OCI-LY7 (cell line): ENCODE results near the gene DNAH7. TPM values are rescaled to one million over a fixed set of nuclear protein-coding genes. Genes with fewer than 3 reads are reported as not detected.

Experiments used
- BruUV-seq: library from RNA; stranded (reverse); fragments of 400-500 nt; replicated peaks from 2 replicates; lab custom pipeline; 2021; lab: Mats Ljungman, UMichigan
- CTCF ChIA-PET: fragments of 300-600 bp; sonication (Branson Sonifier 250); formaldehyde crosslinking; loops from one replicate; lab custom pipeline; 2022; ENCODE audit warnings: antibody characterized with exemption; ENCODE audit not compliant: unreplicated experiment; lab: Charles Lee
- POLR2A ChIA-PET: fragments of 300-600 bp; sonication (Branson Sonifier 250); formaldehyde crosslinking; loops from one replicate; lab custom pipeline; 2022; ENCODE audit warnings: antibody characterized with exemption; lab: Charles Lee
- DNase-seq: peaks from one replicate; pipeline ENCODE4 v3.0.0-alpha.2; 2015; ENCODE audit warnings: low spot score
- H2AFZ ChIP-seq: fragments of 200-600 bp; sonication (generic), shearing (Covaris generic); 2 replicates; pipeline ENCODE4 v1.6.1; 2014; ENCODE audit warnings: mild to moderate bottlenecking, antibody characterized with exemption, low read length, moderate library complexity
- H3K27ac ChIP-seq: fragments of 200-600 bp; sonication (generic); 2 replicates; pipeline ENCODE4 v1.5.1; 2014; ENCODE audit warnings: mixed run types, low read depth, mild to moderate bottlenecking, moderate library complexity, low read length, inconsistent platforms; ENCODE audit not compliant: poor library complexity, severe bottlenecking
- H3K36me3 ChIP-seq: fragments of 200-600 bp; sonication (generic); 2 replicates; pipeline ENCODE4 v1.6.1; 2014; ENCODE audit warnings: mild to moderate bottlenecking, antibody characterized with exemption, low read length, moderate library complexity, mixed read lengths; ENCODE audit not compliant: insufficient read depth
- H3K4me1 ChIP-seq: fragments of 200-600 bp; sonication (generic); 2 replicates; pipeline ENCODE4 v1.5.1; 2014; ENCODE audit warnings: mild to moderate bottlenecking, low read length; ENCODE audit not compliant: insufficient read depth, poor library complexity, severe bottlenecking
- H3K4me2 ChIP-seq: fragments of 200-600 bp; sonication (generic); 2 replicates; pipeline ENCODE4 v1.6.1; 2014; ENCODE audit warnings: mild to moderate bottlenecking, low read length
- H3K4me3 ChIP-seq: fragments of 200-600 bp; sonication (generic); 2 replicates; pipeline ENCODE4 v1.5.1; 2014; ENCODE audit warnings: mild to moderate bottlenecking, low read depth, low read length; ENCODE audit not compliant: poor library complexity, severe bottlenecking
- H3K79me2 ChIP-seq: fragments of 200-600 bp; sonication (generic); 2 replicates; pipeline ENCODE4 v1.6.1; 2016; ENCODE audit warnings: low read depth, mild to moderate bottlenecking, low read length, moderate library complexity, mixed read lengths; ENCODE audit not compliant: insufficient read depth
- H3K9me2 ChIP-seq: fragments of 200-600 bp; sonication (generic); 2 replicates; pipeline ENCODE4 v1.6.1; 2016; ENCODE audit warnings: mild to moderate bottlenecking, low read length, mixed read lengths; ENCODE audit not compliant: insufficient read depth
- H3K9me3 ChIP-seq: fragments of 200-600 bp; sonication (generic); 2 replicates; pipeline ENCODE4 v1.6.1; 2014; ENCODE audit warnings: mild to moderate bottlenecking, mixed run types, low read length, mixed read lengths
- H4K20me1 ChIP-seq: fragments of 200-600 bp; sonication (generic); 2 replicates; pipeline ENCODE4 v1.6.1; 2014; ENCODE audit warnings: mild to moderate bottlenecking, antibody characterized with exemption, low read length, moderate library complexity, mixed read lengths; ENCODE audit not compliant: insufficient read depth
- EZH2phosphoT487 ChIP-seq: fragments of 200-600 bp; sonication (generic); IDR thresholded peaks from 2 replicates; pipeline ENCODE4 v1.6.1; 2018; ENCODE audit warnings: low read depth, borderline replicate concordance, mild to moderate bottlenecking, mixed run types, antibody characterized with exemption, low read length, moderate library complexity, mixed read lengths
- intact Hi-C: fragments of 100-400 bp; cut with micrococcal nuclease; formaldehyde crosslinking; loops from one replicate; pipeline ENCODE4 v1.10.0; 2022; ENCODE audit not compliant: unreplicated experiment
- total RNA-seq, 2 experiments: library from RNA; depleted of rRNA in 1 of 2; stranded (reverse); fragments of >200 nt in 1 of 2; shearing (Covaris generic) in 1 of 2; gene quantifications; 2 replicates each; pipeline ENCODE4 v1.2.3, GENCODE V29; 2014 to 2022
- TF ChIP-seq, protein P1 (sequence below): fragments of 200-600 bp; sonication (generic); conservative IDR thresholded peaks from 2 replicates; pipeline ENCODE4 v1.5.1; 2014; ENCODE audit warnings: mild to moderate bottlenecking, antibody characterized with exemption, low read length, moderate library complexity, mixed read lengths

DNAH7 gene
- total RNA-seq, 2 experiments from 2014 or later, result not detected

DNA sequence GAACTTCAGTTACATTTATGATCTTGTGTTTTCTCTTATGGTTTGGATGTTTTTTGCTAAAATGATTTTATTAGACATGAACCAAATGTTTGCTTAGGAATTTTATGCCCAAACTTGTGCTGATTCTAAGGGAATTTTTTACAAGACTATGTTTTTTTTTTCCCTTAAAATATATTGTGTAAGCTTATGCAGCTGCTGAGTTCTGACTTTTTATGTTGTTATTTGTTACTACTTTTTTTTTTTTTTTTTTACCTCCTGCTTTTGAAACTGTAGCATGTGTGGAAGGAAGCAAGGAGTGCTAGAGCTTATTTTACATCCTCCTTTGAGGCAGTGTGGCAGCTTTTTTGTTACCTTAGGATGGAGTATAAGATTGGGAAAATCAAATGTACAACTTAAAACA lies 6.0 kb upstream of the DNAH7 start:
- TF ChIP-seq, protein P1, sequence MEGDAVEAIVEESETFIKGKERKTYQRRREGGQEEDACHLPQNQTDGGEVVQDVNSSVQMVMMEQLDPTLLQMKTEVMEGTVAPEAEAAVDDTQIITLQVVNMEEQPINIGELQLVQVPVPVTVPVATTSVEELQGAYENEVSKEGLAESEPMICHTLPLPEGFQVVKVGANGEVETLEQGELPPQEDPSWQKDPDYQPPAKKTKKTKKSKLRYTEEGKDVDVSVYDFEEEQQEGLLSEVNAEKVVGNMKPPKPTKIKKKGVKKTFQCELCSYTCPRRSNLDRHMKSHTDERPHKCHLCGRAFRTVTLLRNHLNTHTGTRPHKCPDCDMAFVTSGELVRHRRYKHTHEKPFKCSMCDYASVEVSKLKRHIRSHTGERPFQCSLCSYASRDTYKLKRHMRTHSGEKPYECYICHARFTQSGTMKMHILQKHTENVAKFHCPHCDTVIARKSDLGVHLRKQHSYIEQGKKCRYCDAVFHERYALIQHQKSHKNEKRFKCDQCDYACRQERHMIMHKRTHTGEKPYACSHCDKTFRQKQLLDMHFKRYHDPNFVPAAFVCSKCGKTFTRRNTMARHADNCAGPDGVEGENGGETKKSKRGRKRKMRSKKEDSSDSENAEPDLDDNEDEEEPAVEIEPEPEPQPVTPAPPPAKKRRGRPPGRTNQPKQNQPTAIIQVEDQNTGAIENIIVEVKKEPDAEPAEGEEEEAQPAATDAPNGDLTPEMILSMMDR, result no peak
- no peak for TF ChIP-seq EZH2phosphoT487
- H3K79me2 ChIP-seq, result no peaks in the 10 kb centered on the region
- ChIA-PET CTCF (no interaction called here), POLR2A (interaction anchor here (0.6 to 1.2 kb wide), 9 partner anchors 28 to 379 kb away, joined by 3 to 6 read pairs (median 4); no protein-coding TSS in a partner anchor)
- H3K9me2 ChIP-seq, result no peaks in the 10 kb centered on the region
- BruUV-seq, result no TSS peak
- no peak overlapping the region for H3K4me3 ChIP-seq
- H2AFZ ChIP-seq, result no peak overlapping the region
- no peak for DNase-seq
- H3K9me3 ChIP-seq, result no peaks in the 10 kb centered on the region
- no peak overlapping the region for H3K27ac ChIP-seq
- peaks cover 5% of the 10 kb centered on the region for H3K4me1 ChIP-seq
- H3K4me2 ChIP-seq, result no peak overlapping the region
- intact Hi-C loops, result loop anchor here (5.0 kb wide), 1 partner anchor 223 kb away; no protein-coding TSS in a partner anchor
- no peaks in the 10 kb centered on the region for H3K36me3 ChIP-seq
- no peaks in the 10 kb centered on the region for H4K20me1 ChIP-seq

DNA sequence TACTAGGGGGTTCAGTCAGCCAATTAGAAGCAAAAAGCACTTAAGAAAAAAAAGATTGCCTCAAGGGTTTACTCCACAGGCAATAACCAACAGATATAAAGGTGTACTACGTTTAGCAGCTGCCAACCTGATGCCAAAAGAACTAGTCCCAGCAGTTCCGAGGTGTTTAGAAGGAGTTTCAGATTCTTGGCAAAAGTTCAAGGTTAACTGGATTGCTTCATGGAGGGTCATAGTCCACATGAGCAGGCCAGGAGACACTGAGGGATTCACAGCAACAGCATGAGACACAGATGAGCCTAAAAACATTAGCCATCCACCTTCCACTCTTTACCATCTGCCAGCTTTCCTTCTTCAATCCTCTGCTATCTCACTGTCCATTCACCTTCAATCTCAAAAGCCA lies 4.9 kb upstream of the DNAH7 start:
- ChIA-PET POLR2A (interaction anchor here (1.1 to 1.2 kb wide), 2 partner anchors 62 to 241 kb away, joined by 5 to 6 read pairs; no protein-coding TSS in a partner anchor), CTCF (no interaction called here)
- Histone ChIP-seq H4K20me1 (no peaks in the 10 kb centered on the region), H3K4me3 (no peak overlapping the region), H2AFZ (no peak overlapping the region), H3K79me2 (no peaks in the 10 kb centered on the region), H3K4me2 (no peak overlapping the region), H3K9me3 (no peaks in the 10 kb centered on the region), H3K36me3 (no peaks in the 10 kb centered on the region), H3K9me2 (no peaks in the 10 kb centered on the region), H3K27ac (no peak overlapping the region), H3K4me1 (peaks cover 10% of the 10 kb centered on the region)
- DNase-seq, result no peak
- BruUV-seq, result no TSS peak
- TF ChIP-seq, protein P1, result no peak
- no peak for TF ChIP-seq EZH2phosphoT487
- intact Hi-C loops, result no loop called here

DNA sequence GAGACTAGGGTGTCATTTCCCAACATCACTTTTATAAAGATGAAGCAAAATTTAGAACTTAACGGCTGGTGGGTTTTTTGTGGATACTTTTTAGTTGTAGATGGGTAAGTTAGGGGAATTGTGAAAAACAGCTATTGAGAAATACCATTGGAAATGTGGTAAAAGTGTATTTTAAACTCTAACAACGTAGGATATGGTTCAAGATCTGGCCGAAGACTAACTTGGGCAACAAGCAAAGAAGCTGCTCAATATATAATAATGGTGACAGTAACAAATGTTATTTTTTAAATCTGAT lies 1.6 kb downstream of the DNAH7 start:
- no peaks in the 10 kb centered on the region for H4K20me1 ChIP-seq
- BruUV-seq, result no TSS peak
- no peaks in the 10 kb centered on the region for H3K36me3 ChIP-seq
- H3K4me1 ChIP-seq, result peaks cover 5% of the 10 kb centered on the region
- H3K4me3 ChIP-seq, result no peak overlapping the region
- no peak for DNase-seq
- TF ChIP-seq EZH2phosphoT487, result no peak
- TF ChIP-seq, protein P1, result peak; percentile 27; the same call in 1 of the 2 replicates
- no peaks in the 10 kb centered on the region for H3K9me2 ChIP-seq
- POLR2A ChIA-PET, result interaction anchor here (0.6 to 1.2 kb wide), 3 partner anchors 11 to 1487 kb away, joined by 3 to 4 read pairs (median 3); no protein-coding TSS in a partner anchor
- intact Hi-C loops, result loop anchor here (2.0 to 10.0 kb wide), 5 partner anchors 405 to 748 kb away; partner anchors contain the start of gene CCDC150
- no peak overlapping the region for H2AFZ ChIP-seq
- no peak overlapping the region for H3K4me2 ChIP-seq
- H3K9me3 ChIP-seq, result no peaks in the 10 kb centered on the region
- H3K79me2 ChIP-seq, result no peaks in the 10 kb centered on the region
- H3K27ac ChIP-seq, result no peak overlapping the region
- CTCF ChIA-PET, result no interaction called here
